H9 (cell line): ENCODE measurements around the gene SETD3. TPM values are rescaled to one million over a fixed set of nuclear protein-coding genes. Genes with fewer than 3 reads are reported as not detected.

Source experiments
- DNase-seq: peaks from one replicate; pipeline ENCODE4 v3.0.0-alpha.2; 2017
- H2AFZ ChIP-seq: one replicate; pipeline ENCODE4 v1.6.1; 2013; ENCODE audit warnings: mild to moderate bottlenecking, low read length, control low read depth, moderate library complexity
- H2AK5ac ChIP-seq: 2 replicates; pipeline ENCODE4 v1.6.1; 2013; ENCODE audit warnings: low read length, control low read depth, mixed read lengths; ENCODE audit not compliant: insufficient read length
- H2BK120ac ChIP-seq: one replicate; pipeline ENCODE4 v1.6.1; 2013; ENCODE audit warnings: low read depth, mild to moderate bottlenecking, low read length, control low read depth, inconsistent platforms; ENCODE audit not compliant: poor library complexity, severe bottlenecking
- H2BK12ac ChIP-seq: 2 replicates; pipeline ENCODE4 v1.6.1; 2013; ENCODE audit warnings: low read length, control low read depth, mixed read lengths, low read depth; ENCODE audit not compliant: insufficient read length
- H2BK15ac ChIP-seq: 2 replicates; pipeline ENCODE4 v1.6.1; 2013; ENCODE audit warnings: low read depth, low read length, control low read depth
- H2BK20ac ChIP-seq: one replicate; pipeline ENCODE4 v1.6.1; 2013; ENCODE audit warnings: low read depth, mild to moderate bottlenecking, low read length, control low read depth, inconsistent platforms; ENCODE audit not compliant: poor library complexity, severe bottlenecking
- H2BK5ac ChIP-seq: 2 replicates; pipeline ENCODE4 v1.6.1; 2013; ENCODE audit warnings: low read length, control low read depth, mixed read lengths; ENCODE audit not compliant: insufficient read length
- H3K14ac ChIP-seq: 2 replicates; pipeline ENCODE4 v1.6.1; 2013; ENCODE audit warnings: low read length, control low read depth; ENCODE audit not compliant: insufficient read depth
- H3K18ac ChIP-seq: 2 replicates; pipeline ENCODE4 v1.6.1; 2013; ENCODE audit warnings: low read depth, mild to moderate bottlenecking, mixed read lengths, low read length, control low read depth; ENCODE audit not compliant: insufficient read length
- H3K23ac ChIP-seq: 2 replicates; pipeline ENCODE4 v1.6.1; 2013; ENCODE audit warnings: low read length, control low read depth, mixed read lengths, low read depth; ENCODE audit not compliant: insufficient read length
- H3K23me2 ChIP-seq: 2 replicates; pipeline ENCODE4 v1.6.1; 2013; ENCODE audit warnings: low read depth, mild to moderate bottlenecking, mixed read lengths, low read length, control low read depth; ENCODE audit not compliant: insufficient read length, poor library complexity, severe bottlenecking
- H3K27ac ChIP-seq: 2 replicates; pipeline ENCODE4 v1.5.1; 2013; ENCODE audit warnings: low read length, control low read depth, mixed read lengths, low read depth; ENCODE audit not compliant: insufficient read length
- H3K27me3 ChIP-seq: 2 replicates; pipeline ENCODE4 v1.6.1; 2013; ENCODE audit warnings: low read length, control low read depth, inconsistent platforms; ENCODE audit not compliant: insufficient read depth
- H3K4ac ChIP-seq: 2 replicates; pipeline ENCODE4 v1.6.1; 2013; ENCODE audit warnings: low read depth, mild to moderate bottlenecking, control low read depth, inconsistent platforms, low read length, moderate library complexity
- H3K4me1 ChIP-seq: 2 replicates; pipeline ENCODE4 v1.6.1; 2013; ENCODE audit warnings: low read length, control low read depth, inconsistent platforms; ENCODE audit not compliant: insufficient read depth
- H3K4me2 ChIP-seq: 2 replicates; pipeline ENCODE4 v1.6.1; 2013; ENCODE audit warnings: low read length, control low read depth, mixed read lengths; ENCODE audit not compliant: insufficient read length, insufficient read depth
- H3K56ac ChIP-seq: 2 replicates; pipeline ENCODE4 v1.6.1; 2013; ENCODE audit warnings: low read depth, mild to moderate bottlenecking, mixed read lengths, low read length, control low read depth; ENCODE audit not compliant: insufficient read length
- H3K79me1 ChIP-seq: 2 replicates; pipeline ENCODE4 v1.6.1; 2013; ENCODE audit warnings: low read depth, mild to moderate bottlenecking, moderate library complexity, low read length, control low read depth, inconsistent platforms; ENCODE audit not compliant: insufficient read depth, poor library complexity, severe bottlenecking
- H3K79me2 ChIP-seq: 2 replicates; pipeline ENCODE4 v1.6.1; 2013; ENCODE audit warnings: low read length, control low read depth, inconsistent platforms; ENCODE audit not compliant: insufficient read depth
- H3K9ac ChIP-seq: 2 replicates; pipeline ENCODE4 v1.6.1; 2013; ENCODE audit warnings: low read length, control low read depth, mixed read lengths; ENCODE audit not compliant: insufficient read length; ENCODE audit errors: extremely low read depth
- H3K9me3 ChIP-seq: one replicate; pipeline ENCODE4 v1.6.1; 2013; ENCODE audit warnings: low read depth, low read length, inconsistent platforms; ENCODE audit not compliant: control insufficient read depth
- H3T11ph ChIP-seq: one replicate; pipeline ENCODE4 v1.6.1; 2013; ENCODE audit warnings: mild to moderate bottlenecking, low read length, control low read depth, inconsistent platforms
- H4K20me1 ChIP-seq: one replicate; pipeline ENCODE4 v1.6.1; 2013; ENCODE audit not compliant: control insufficient read depth, insufficient read length, insufficient read depth
- H4K5ac ChIP-seq: 2 replicates; pipeline ENCODE4 v1.6.1; 2013; ENCODE audit warnings: low read depth, mild to moderate bottlenecking, mixed read lengths, low read length, control low read depth; ENCODE audit not compliant: insufficient read length
- H4K8ac ChIP-seq: replicated peaks from 2 replicates; pipeline ENCODE4 v1.6.1; 2013; ENCODE audit warnings: low read length, control low read depth, mixed read lengths, low read depth; ENCODE audit not compliant: insufficient read length
- H4K91ac ChIP-seq: 2 replicates; pipeline ENCODE4 v1.6.1; 2013; ENCODE audit warnings: low read depth, mild to moderate bottlenecking, moderate library complexity, mixed read lengths, low read length, control low read depth; ENCODE audit not compliant: insufficient read length
- H3K27ac Mint-ChIP-seq, 3 experiments: 2 replicates in 2 of 3; 3 replicates in 1 of 3; pipeline ENCODE4 v1.8.0; 2020 to 2021; ENCODE audit warnings: mixed read lengths in 3 of 3, mild to moderate bottlenecking in 1 of 3, moderate library complexity in 1 of 3
- H3K27me3 Mint-ChIP-seq: 2 replicates; pipeline ENCODE4 v1.8.0; 2021; ENCODE audit warnings: low read depth, mild to moderate bottlenecking, moderate library complexity, mixed read lengths
- H3K36me3 Mint-ChIP-seq, 3 experiments: 2 replicates in 2 of 3; 3 replicates in 1 of 3; pipeline ENCODE4 v1.8.0; 2020 to 2021; ENCODE audit warnings: low read depth in 3 of 3, mixed read lengths in 3 of 3; ENCODE audit not compliant: insufficient read depth in 1 of 3
- H3K4me1 Mint-ChIP-seq, 2 experiments: 2 replicates each; pipeline ENCODE4 v1.8.0; 2020; ENCODE audit warnings: mixed read lengths in 2 of 2
- H3K4me3 Mint-ChIP-seq, 2 experiments: 2 replicates in 1 of 2; 3 replicates in 1 of 2; pipeline ENCODE4 v1.8.0; 2020 to 2021; ENCODE audit warnings: mild to moderate bottlenecking in 2 of 2, mixed read lengths in 2 of 2, moderate library complexity in 1 of 2
- H3K9me3 Mint-ChIP-seq, 2 experiments: 2 replicates in 1 of 2; 3 replicates in 1 of 2; pipeline ENCODE4 v1.8.0; 2020; ENCODE audit warnings: mild to moderate bottlenecking in 2 of 2, mixed read lengths in 2 of 2, moderate library complexity in 1 of 2
- CTCF ChIP-seq: fragments of 200-600 bp; sonication (generic); conservative IDR thresholded peaks from 3 replicates; pipeline ENCODE4 v1.8.0; 2021; ENCODE audit warnings: antibody characterized with exemption, mild to moderate bottlenecking
- whole genome bisulfite sequencing: extraction: QIAGEN DNeasy Blood & Tissue Kit; methylation state at CpG from one replicate; pipeline ENCODE4 v1.1.7; 2013; ENCODE audit warnings: missing lambda C conversion rate, low lambda C conversion rate, mixed read lengths; ENCODE audit not compliant: insufficient read length; ENCODE audit errors: extremely low coverage; 5-methylcytosine and 5-hydroxymethylcytosine counted together
- total RNA-seq: library from RNA; stranded (reverse); gene quantifications from 2 replicates; pipeline ENCODE4 v1.2.1, GENCODE V29; 2021

The SETD3 gene
- total RNA-seq, 1 experiment from 2014 or later = 56.7 TPM

- DNase-seq = no peak
- Histone ChIP-seq H3K79me2 (no peaks in the 10 kb centered on the region), H3K56ac (no peak overlapping the region), H3K79me1 (no peaks in the 10 kb centered on the region), H3K23ac (no peak overlapping the region), H2BK12ac (no peak overlapping the region), H2BK120ac (no peak overlapping the region), H3K4ac (no peak overlapping the region), H4K5ac (no peak overlapping the region), H2BK5ac (no peak overlapping the region), H2BK15ac (no peak overlapping the region), H3K27ac (no peak overlapping the region), H3K4me1 (peaks cover 16% of the 10 kb centered on the region; the same call in 1 of the 2 replicates), H2AK5ac (no peak overlapping the region), H3K9ac (no peak overlapping the region), H4K91ac (no peak overlapping the region), H3K18ac (no peak overlapping the region), H3K27me3 (no peaks in the 10 kb centered on the region), H2AFZ (no peak overlapping the region), H3K14ac (no peak overlapping the region), H3K23me2 (no peaks in the 10 kb centered on the region), H3T11ph (no peak overlapping the region), H2BK20ac (no peak overlapping the region), H4K8ac (no peak overlapping the region), H3K9me3 (no peaks in the 10 kb centered on the region), H4K20me1 (no peaks in the 10 kb centered on the region), H3K4me2 (no peak overlapping the region)
- no CpG with 5 or more reads among the region's 5 CpGs for WGBS
- no peak for TF ChIP-seq CTCF
- H3K27me3 Mint-ChIP-seq = no peaks in the 10 kb centered on the region
- no peaks in the 10 kb centered on the region for H3K9me3 Mint-ChIP-seq
- no peak overlapping the region for H3K4me3 Mint-ChIP-seq
- H3K27ac Mint-ChIP-seq = peak overlapping the region in 2 of 3 experiments; percentile 15 to 35; a peak in 2 of 7 replicates
- H3K36me3 Mint-ChIP-seq = no peaks in the 10 kb centered on the region; a peak in 2 of 7 replicates
- peaks cover 52 to 55% of the 10 kb centered on the region in 2 experiments for H3K4me1 Mint-ChIP-seq
These were observed 63.8 kb downstream of the SETD3 start for GRCh38 chr14:99416909-99417308.
